H9 (cell line): ENCODE data around the gene ITIH5. TPM values are rescaled to one million over a fixed set of nuclear protein-coding genes. Genes with fewer than 3 reads are reported as not detected.

ENCODE experiments used
- DNase-seq: peaks from one replicate; pipeline ENCODE4 v3.0.0-alpha.2; 2017
- H2AFZ ChIP-seq: one replicate; pipeline ENCODE4 v1.6.1; 2013; ENCODE audit warnings: mild to moderate bottlenecking, low read length, control low read depth, moderate library complexity
- H2AK5ac ChIP-seq: 2 replicates; pipeline ENCODE4 v1.6.1; 2013; ENCODE audit warnings: low read length, control low read depth, mixed read lengths; ENCODE audit not compliant: insufficient read length
- H2BK120ac ChIP-seq: one replicate; pipeline ENCODE4 v1.6.1; 2013; ENCODE audit warnings: low read depth, mild to moderate bottlenecking, low read length, control low read depth, inconsistent platforms; ENCODE audit not compliant: poor library complexity, severe bottlenecking
- H2BK12ac ChIP-seq: 2 replicates; pipeline ENCODE4 v1.6.1; 2013; ENCODE audit warnings: low read length, control low read depth, mixed read lengths, low read depth; ENCODE audit not compliant: insufficient read length
- H2BK15ac ChIP-seq: 2 replicates; pipeline ENCODE4 v1.6.1; 2013; ENCODE audit warnings: low read depth, low read length, control low read depth
- H2BK20ac ChIP-seq: one replicate; pipeline ENCODE4 v1.6.1; 2013; ENCODE audit warnings: low read depth, mild to moderate bottlenecking, low read length, control low read depth, inconsistent platforms; ENCODE audit not compliant: poor library complexity, severe bottlenecking
- H2BK5ac ChIP-seq: 2 replicates; pipeline ENCODE4 v1.6.1; 2013; ENCODE audit warnings: low read length, control low read depth, mixed read lengths; ENCODE audit not compliant: insufficient read length
- H3K14ac ChIP-seq: 2 replicates; pipeline ENCODE4 v1.6.1; 2013; ENCODE audit warnings: low read length, control low read depth; ENCODE audit not compliant: insufficient read depth
- H3K18ac ChIP-seq: 2 replicates; pipeline ENCODE4 v1.6.1; 2013; ENCODE audit warnings: low read depth, mild to moderate bottlenecking, mixed read lengths, low read length, control low read depth; ENCODE audit not compliant: insufficient read length
- H3K23ac ChIP-seq: 2 replicates; pipeline ENCODE4 v1.6.1; 2013; ENCODE audit warnings: low read length, control low read depth, mixed read lengths, low read depth; ENCODE audit not compliant: insufficient read length
- H3K23me2 ChIP-seq: 2 replicates; pipeline ENCODE4 v1.6.1; 2013; ENCODE audit warnings: low read depth, mild to moderate bottlenecking, mixed read lengths, low read length, control low read depth; ENCODE audit not compliant: insufficient read length, poor library complexity, severe bottlenecking
- H3K27ac ChIP-seq: 2 replicates; pipeline ENCODE4 v1.5.1; 2013; ENCODE audit warnings: low read length, control low read depth, mixed read lengths, low read depth; ENCODE audit not compliant: insufficient read length
- H3K27me3 ChIP-seq: 2 replicates; pipeline ENCODE4 v1.6.1; 2013; ENCODE audit warnings: low read length, control low read depth, inconsistent platforms; ENCODE audit not compliant: insufficient read depth
- H3K4ac ChIP-seq: 2 replicates; pipeline ENCODE4 v1.6.1; 2013; ENCODE audit warnings: low read depth, mild to moderate bottlenecking, control low read depth, inconsistent platforms, low read length, moderate library complexity
- H3K4me1 ChIP-seq: 2 replicates; pipeline ENCODE4 v1.6.1; 2013; ENCODE audit warnings: low read length, control low read depth, inconsistent platforms; ENCODE audit not compliant: insufficient read depth
- H3K4me2 ChIP-seq: 2 replicates; pipeline ENCODE4 v1.6.1; 2013; ENCODE audit warnings: low read length, control low read depth, mixed read lengths; ENCODE audit not compliant: insufficient read length, insufficient read depth
- H3K56ac ChIP-seq: 2 replicates; pipeline ENCODE4 v1.6.1; 2013; ENCODE audit warnings: low read depth, mild to moderate bottlenecking, mixed read lengths, low read length, control low read depth; ENCODE audit not compliant: insufficient read length
- H3K79me1 ChIP-seq: 2 replicates; pipeline ENCODE4 v1.6.1; 2013; ENCODE audit warnings: low read depth, mild to moderate bottlenecking, moderate library complexity, low read length, control low read depth, inconsistent platforms; ENCODE audit not compliant: insufficient read depth, poor library complexity, severe bottlenecking
- H3K79me2 ChIP-seq: 2 replicates; pipeline ENCODE4 v1.6.1; 2013; ENCODE audit warnings: low read length, control low read depth, inconsistent platforms; ENCODE audit not compliant: insufficient read depth
- H3K9ac ChIP-seq: 2 replicates; pipeline ENCODE4 v1.6.1; 2013; ENCODE audit warnings: low read length, control low read depth, mixed read lengths; ENCODE audit not compliant: insufficient read length; ENCODE audit errors: extremely low read depth
- H3K9me3 ChIP-seq: one replicate; pipeline ENCODE4 v1.6.1; 2013; ENCODE audit warnings: low read depth, low read length, inconsistent platforms; ENCODE audit not compliant: control insufficient read depth
- H3T11ph ChIP-seq: one replicate; pipeline ENCODE4 v1.6.1; 2013; ENCODE audit warnings: mild to moderate bottlenecking, low read length, control low read depth, inconsistent platforms
- H4K20me1 ChIP-seq: one replicate; pipeline ENCODE4 v1.6.1; 2013; ENCODE audit not compliant: control insufficient read depth, insufficient read length, insufficient read depth
- H4K5ac ChIP-seq: 2 replicates; pipeline ENCODE4 v1.6.1; 2013; ENCODE audit warnings: low read depth, mild to moderate bottlenecking, mixed read lengths, low read length, control low read depth; ENCODE audit not compliant: insufficient read length
- H4K8ac ChIP-seq: replicated peaks from 2 replicates; pipeline ENCODE4 v1.6.1; 2013; ENCODE audit warnings: low read length, control low read depth, mixed read lengths, low read depth; ENCODE audit not compliant: insufficient read length
- H4K91ac ChIP-seq: 2 replicates; pipeline ENCODE4 v1.6.1; 2013; ENCODE audit warnings: low read depth, mild to moderate bottlenecking, moderate library complexity, mixed read lengths, low read length, control low read depth; ENCODE audit not compliant: insufficient read length
- H3K27ac Mint-ChIP-seq, 3 experiments: 2 replicates in 2 of 3; 3 replicates in 1 of 3; pipeline ENCODE4 v1.8.0; 2020 to 2021; ENCODE audit warnings: mixed read lengths in 3 of 3, mild to moderate bottlenecking in 1 of 3, moderate library complexity in 1 of 3
- H3K27me3 Mint-ChIP-seq: 2 replicates; pipeline ENCODE4 v1.8.0; 2021; ENCODE audit warnings: low read depth, mild to moderate bottlenecking, moderate library complexity, mixed read lengths
- H3K36me3 Mint-ChIP-seq, 3 experiments: 2 replicates in 2 of 3; 3 replicates in 1 of 3; pipeline ENCODE4 v1.8.0; 2020 to 2021; ENCODE audit warnings: low read depth in 3 of 3, mixed read lengths in 3 of 3; ENCODE audit not compliant: insufficient read depth in 1 of 3
- H3K4me1 Mint-ChIP-seq, 2 experiments: 2 replicates each; pipeline ENCODE4 v1.8.0; 2020; ENCODE audit warnings: mixed read lengths in 2 of 2
- H3K4me3 Mint-ChIP-seq, 2 experiments: 2 replicates in 1 of 2; 3 replicates in 1 of 2; pipeline ENCODE4 v1.8.0; 2020 to 2021; ENCODE audit warnings: mild to moderate bottlenecking in 2 of 2, mixed read lengths in 2 of 2, moderate library complexity in 1 of 2
- H3K9me3 Mint-ChIP-seq, 2 experiments: 2 replicates in 1 of 2; 3 replicates in 1 of 2; pipeline ENCODE4 v1.8.0; 2020; ENCODE audit warnings: mild to moderate bottlenecking in 2 of 2, mixed read lengths in 2 of 2, moderate library complexity in 1 of 2
- WGBS: extraction: QIAGEN DNeasy Blood & Tissue Kit; methylation state at CpG from one replicate; pipeline ENCODE4 v1.1.7; 2013; ENCODE audit warnings: missing lambda C conversion rate, low lambda C conversion rate, mixed read lengths; ENCODE audit not compliant: insufficient read length; ENCODE audit errors: extremely low coverage; 5-methylcytosine and 5-hydroxymethylcytosine counted together
- total RNA-seq: library from RNA; stranded (reverse); gene quantifications from 2 replicates; pipeline ENCODE4 v1.2.1, GENCODE V29; 2021
- TF ChIP-seq, protein P1 (sequence below): fragments of 200-600 bp; sonication (generic); conservative IDR thresholded peaks from 3 replicates; pipeline ENCODE4 v1.8.0; 2021; ENCODE audit warnings: antibody characterized with exemption, mild to moderate bottlenecking

The ITIH5 gene
- total RNA-seq, 1 experiment from 2014 or later, result 1.3 TPM

DNA sequence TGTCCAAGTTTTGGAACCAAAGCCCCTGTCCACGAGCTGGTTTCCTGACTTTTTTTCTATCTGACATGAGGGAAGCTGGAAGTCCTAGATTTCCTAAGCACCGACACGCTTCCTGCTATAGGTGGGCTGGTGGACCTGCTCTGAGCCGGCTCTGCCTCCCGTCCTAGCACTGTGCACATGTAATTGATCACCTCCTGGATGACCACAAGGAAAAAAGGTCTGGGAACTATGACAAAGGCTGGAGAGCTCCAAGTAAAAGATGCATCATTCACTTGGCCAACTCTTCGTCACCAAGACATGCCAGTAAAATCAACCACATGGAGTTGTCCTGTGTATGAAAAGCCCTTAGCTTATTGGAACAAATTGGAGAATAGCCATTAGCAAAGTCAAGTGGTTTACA, 104.8 kb downstream of the ITIH5 start:
- no peak overlapping the region for H3K4me2 ChIP-seq
- H3K23me2 ChIP-seq, result no peaks in the 10 kb centered on the region
- H2BK20ac ChIP-seq, result no peak overlapping the region
- no peak overlapping the region for H2BK5ac ChIP-seq
- H4K91ac ChIP-seq, result no peak overlapping the region
- H3K4me1 ChIP-seq, result no peaks in the 10 kb centered on the region
- no peak overlapping the region for H4K8ac ChIP-seq
- peaks cover 22 to 27% of the 10 kb centered on the region in 2 experiments for H3K4me1 Mint-ChIP-seq
- DNase-seq, result no peak
- H3K79me1 ChIP-seq, result no peaks in the 10 kb centered on the region
- H2AFZ ChIP-seq, result no peak overlapping the region
- H3K27me3 Mint-ChIP-seq, result peaks cover 11% of the 10 kb centered on the region
- no peak overlapping the region for H3K56ac ChIP-seq
- H3K27ac Mint-ChIP-seq, result 0 out of 7 replicates have a peak overlapping the region, but pooled peaks of 1 of the 3 experiments have one; percentile 23
- no peak overlapping the region for H3K4me3 Mint-ChIP-seq
- no peak overlapping the region for H3K23ac ChIP-seq
- H3K36me3 Mint-ChIP-seq, result no peaks in the 10 kb centered on the region; a peak in 1 of 7 replicates
- no peak overlapping the region for H2BK15ac ChIP-seq
- no peak overlapping the region for H3K9ac ChIP-seq
- H3K18ac ChIP-seq, result no peak overlapping the region
- no peak overlapping the region for H3K14ac ChIP-seq
- no peak overlapping the region for H3K27ac ChIP-seq
- H3K9me3 ChIP-seq, result no peaks in the 10 kb centered on the region
- WGBS, result no CpG with 5 or more reads among the region's 6 CpGs
- H4K20me1 ChIP-seq, result no peaks in the 10 kb centered on the region
- TF ChIP-seq, protein P1, sequence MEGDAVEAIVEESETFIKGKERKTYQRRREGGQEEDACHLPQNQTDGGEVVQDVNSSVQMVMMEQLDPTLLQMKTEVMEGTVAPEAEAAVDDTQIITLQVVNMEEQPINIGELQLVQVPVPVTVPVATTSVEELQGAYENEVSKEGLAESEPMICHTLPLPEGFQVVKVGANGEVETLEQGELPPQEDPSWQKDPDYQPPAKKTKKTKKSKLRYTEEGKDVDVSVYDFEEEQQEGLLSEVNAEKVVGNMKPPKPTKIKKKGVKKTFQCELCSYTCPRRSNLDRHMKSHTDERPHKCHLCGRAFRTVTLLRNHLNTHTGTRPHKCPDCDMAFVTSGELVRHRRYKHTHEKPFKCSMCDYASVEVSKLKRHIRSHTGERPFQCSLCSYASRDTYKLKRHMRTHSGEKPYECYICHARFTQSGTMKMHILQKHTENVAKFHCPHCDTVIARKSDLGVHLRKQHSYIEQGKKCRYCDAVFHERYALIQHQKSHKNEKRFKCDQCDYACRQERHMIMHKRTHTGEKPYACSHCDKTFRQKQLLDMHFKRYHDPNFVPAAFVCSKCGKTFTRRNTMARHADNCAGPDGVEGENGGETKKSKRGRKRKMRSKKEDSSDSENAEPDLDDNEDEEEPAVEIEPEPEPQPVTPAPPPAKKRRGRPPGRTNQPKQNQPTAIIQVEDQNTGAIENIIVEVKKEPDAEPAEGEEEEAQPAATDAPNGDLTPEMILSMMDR, result no peak
- no peak overlapping the region for H2BK120ac ChIP-seq
- no peak overlapping the region for H2BK12ac ChIP-seq
- H2AK5ac ChIP-seq, result no peak overlapping the region
- H4K5ac ChIP-seq, result no peak overlapping the region
- no peak overlapping the region for H3K4ac ChIP-seq
- H3K9me3 Mint-ChIP-seq, result no peaks in the 10 kb centered on the region; a peak in 1 of 5 replicates
- no peaks in the 10 kb centered on the region for H3K27me3 ChIP-seq
- H3K79me2 ChIP-seq, result no peaks in the 10 kb centered on the region
- no peak overlapping the region for H3T11ph ChIP-seq
